GM18870 (cell line): ENCODE measurements around the gene ALDH1A1.

ENCODE experiments used
- ATAC-seq: cut with Tn5 transposase; IDR thresholded peaks from one replicate; pipeline ENCODE4 v1.9.1; 2021; ENCODE audit warnings: moderate library complexity; ENCODE audit not compliant: unreplicated experiment

Gene ALDH1A1

DNA sequence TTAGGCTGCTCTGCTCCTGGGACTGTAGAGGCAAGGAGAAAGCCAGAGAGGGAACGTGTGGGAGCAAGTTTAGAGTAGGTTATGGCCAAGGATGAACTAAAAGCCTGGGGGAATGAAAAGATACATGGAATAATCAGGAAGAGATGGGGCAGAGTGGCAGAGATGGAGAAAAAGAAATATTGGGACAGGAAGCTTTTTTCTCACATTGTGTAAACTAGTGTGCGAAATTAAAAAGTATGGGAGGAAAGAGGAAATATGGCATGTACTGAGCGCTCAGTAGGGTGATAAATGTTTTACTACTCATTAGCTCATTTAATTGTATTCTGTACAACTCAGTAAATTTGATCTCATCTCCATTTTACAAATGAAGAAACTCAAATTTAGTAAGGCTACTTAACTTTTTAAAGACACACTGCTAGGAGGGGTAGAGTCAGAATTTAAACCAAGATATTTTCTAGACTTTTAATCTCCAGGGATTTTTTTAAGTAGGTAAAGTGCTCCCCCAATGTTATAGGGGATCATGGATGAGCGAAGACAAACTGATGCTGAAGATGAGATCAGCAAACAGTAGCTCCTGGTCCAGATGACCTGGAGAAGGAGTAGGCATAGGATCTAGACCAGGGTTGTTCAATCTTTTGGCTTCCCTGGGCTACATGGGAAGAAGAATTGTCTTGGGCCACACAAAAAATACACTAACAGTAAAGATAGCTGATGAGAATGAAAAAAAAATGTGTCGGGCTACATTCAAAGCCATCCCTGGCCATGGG lies 30.8 kb downstream of the ALDH1A1 start:
- no peak for ATAC-seq

DNA sequence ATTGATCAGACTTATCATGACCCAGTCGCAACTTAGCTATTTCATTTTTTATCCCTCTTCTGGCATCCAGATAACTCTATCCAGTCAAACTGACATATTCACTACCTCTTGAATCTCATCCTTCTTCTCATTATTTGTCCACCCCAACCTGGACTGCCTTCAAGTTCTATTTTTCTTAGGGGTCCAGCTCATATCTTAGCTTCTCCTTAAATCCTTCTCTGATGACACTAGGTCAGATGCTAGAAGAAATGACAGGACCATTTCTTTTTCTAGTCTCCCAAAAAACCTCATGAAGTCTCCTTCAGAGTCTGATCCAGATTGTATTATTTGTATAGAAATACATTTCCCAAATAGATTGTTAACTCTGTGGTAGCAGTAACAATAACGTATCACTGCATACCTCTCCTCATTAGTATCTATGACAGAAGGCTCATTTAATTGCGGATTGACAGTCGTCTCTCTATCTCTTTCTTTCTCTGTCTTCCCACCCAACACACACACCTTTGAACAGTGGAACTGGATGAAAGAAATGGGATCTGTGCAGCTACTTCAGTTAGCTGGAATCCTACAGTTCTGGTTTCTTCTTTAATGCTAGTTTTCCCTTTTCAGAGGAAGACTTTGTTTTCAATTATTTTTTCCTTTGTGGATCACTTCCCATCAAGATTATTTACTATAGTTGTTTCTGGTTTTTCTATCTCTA lies 33.5 kb downstream of the ALDH1A1 start:
- ATAC-seq = no peak

- ATAC-seq = no peak
These were observed 34.9 kb downstream of the ALDH1A1 start for GRCh38 chr9:72917892-72918509.

- ATAC-seq = no peak
These were observed 37.2 kb downstream of the ALDH1A1 start for GRCh38 chr9:72915659-72916058.

GRCh38 chr9:72914750-72915149 lies 38.1 kb downstream of the ALDH1A1 start:
- ATAC-seq = no peak

GRCh38 chr9:72913382-72914009 lies 39.4 kb downstream of the ALDH1A1 start:
- ATAC-seq = no peak

DNA sequence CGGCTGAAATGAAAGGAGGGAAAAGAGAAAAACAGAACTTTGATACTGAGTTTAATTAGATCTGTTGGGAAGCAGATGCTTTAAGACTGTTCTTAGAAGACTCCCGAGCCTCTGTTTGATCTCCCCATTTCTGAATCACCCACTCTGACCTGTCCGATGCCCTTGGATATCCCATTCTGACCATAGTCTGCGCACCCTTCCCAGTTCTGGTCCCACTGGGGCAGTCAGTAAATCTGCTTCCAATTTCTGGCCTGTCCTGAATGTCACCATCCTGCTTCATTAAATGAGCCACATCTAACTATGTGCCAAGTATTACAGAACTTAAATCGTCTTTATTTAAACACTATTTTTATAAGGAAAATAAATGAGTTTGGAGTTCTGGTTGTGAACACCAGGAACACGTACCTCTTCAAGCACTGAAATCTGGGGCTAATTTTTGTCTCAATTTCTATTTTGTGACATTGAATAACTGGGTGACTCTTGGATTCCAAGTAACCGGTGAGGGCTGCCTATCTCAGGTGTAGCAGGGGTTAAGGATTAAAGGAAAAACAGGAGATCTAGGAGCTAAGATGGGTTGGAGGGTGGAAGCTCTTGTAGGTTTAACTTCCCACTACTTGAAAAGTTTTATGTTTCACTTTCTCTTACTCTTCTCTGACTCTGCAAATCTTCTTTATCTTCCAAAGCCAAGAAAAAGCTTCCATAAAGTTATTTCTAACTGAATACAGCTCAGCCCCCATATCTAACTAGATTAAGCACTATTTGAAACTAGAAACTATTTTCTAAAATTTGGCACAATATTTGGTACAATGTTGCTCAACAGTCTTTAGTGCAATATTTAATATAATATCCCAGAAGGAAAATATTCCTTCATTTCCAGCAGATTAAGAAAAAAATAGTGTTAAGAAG lies 40.1 kb downstream of the ALDH1A1 start:
- no peak for ATAC-seq

DNA sequence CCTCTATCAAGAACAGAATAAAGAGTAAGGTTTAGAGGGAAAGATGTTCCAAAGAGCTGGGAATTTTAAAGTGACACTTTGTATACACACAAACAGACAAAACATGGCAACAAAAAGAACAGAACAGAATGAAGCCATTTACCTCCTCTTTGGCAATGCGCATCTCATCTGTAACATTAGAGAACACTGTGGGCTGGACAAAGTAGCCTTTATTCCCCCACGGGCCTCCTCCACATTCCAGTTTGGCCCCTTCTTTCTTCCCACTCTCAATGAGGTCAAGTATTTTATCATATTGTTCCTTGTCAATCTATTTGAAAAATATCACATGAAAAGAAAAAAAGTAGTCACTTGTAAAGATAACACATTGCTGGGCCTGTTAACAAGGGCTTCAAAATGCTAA lies 41.0 kb downstream of the ALDH1A1 start:
- no peak for ATAC-seq

- no peak for ATAC-seq
These were observed 41.5 kb downstream of the ALDH1A1 start for GRCh38 chr9:72911247-72911775.

- no peak for ATAC-seq
These were observed 43.4 kb downstream of the ALDH1A1 start for GRCh38 chr9:72909428-72909827.

- no peak for ATAC-seq
These were observed 45.4 kb downstream of the ALDH1A1 start for GRCh38 chr9:72907421-72907820.

- no peak for ATAC-seq
These were observed 46.0 kb downstream of the ALDH1A1 start for GRCh38 chr9:72906810-72907209.

- ATAC-seq = no peak
These were observed 47.1 kb downstream of the ALDH1A1 start for GRCh38 chr9:72905514-72906480.

- ATAC-seq = no peak
These were observed 48.4 kb downstream of the ALDH1A1 start for GRCh38 chr9:72904267-72905093.

DNA sequence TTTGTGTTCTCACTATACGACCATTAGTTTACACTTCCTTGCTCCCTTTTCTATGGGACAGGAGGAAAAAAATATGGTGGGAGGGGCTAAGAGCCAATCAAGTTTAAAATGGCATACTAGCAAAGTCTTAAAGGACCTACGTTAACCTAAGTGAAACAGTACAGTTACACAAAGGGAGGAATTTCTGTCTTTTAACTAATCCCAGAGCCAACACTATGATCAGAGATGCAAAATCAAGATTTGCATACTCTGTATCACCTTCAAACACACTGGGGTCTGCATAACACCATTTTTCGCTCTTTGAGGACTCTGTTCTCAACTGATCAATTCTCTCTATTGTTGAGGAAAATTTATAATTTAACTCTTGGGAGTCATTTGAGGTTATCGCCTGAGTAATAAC lies 49.8 kb downstream of the ALDH1A1 start:
- ATAC-seq = no peak

DNA sequence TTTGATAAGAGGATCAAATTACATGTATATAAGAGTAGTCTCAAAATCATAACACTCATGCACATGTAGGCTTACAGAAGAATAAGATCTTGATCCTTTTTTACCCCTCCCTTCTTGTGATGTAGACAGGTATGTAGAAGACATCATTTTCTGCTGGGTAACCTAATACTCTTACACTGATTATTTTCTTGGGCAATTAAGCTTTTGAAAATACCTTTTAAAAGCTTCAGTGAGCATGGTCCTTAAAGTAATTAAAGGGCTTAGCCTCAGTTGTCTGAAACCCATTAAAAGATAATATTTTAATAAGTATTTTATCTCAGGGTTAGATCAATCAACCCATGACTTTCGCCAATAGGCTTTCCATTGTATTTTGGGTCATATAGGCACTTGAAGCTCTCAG lies 50.6 kb downstream of the ALDH1A1 start:
- ATAC-seq = no peak

GRCh38 chr9:72899734-72900477 lies 52.9 kb downstream of the ALDH1A1 start:
- no peak for ATAC-seq
